Kidney (tissue), 14 donors: ENCODE measurements around the gene TMEM198. TPM values are rescaled to one million over a fixed set of nuclear protein-coding genes. Genes with fewer than 3 reads are reported as not detected.

Experiments
- DNase-seq, 5 donors: peaks; one replicate each; pipeline ENCODE4 v3.0.0-alpha.2; 2013 to 2020
- FAIRE-seq: peaks from 2 replicates; lab custom pipeline; 2012; peaks lifted over from hg19 to GRCh38; lab: Jason Lieb, UNC
- H3K27ac ChIP-seq, 2 donors: one replicate each; pipeline ENCODE4 v1.7.0; 2013; ENCODE audit warnings: low read depth in 2 of 2, low read length in 2 of 2, inconsistent platforms in 1 of 2
- H3K27me3 ChIP-seq: one replicate; pipeline ENCODE4 v1.7.1; 2013; ENCODE audit warnings: low read length, inconsistent platforms; ENCODE audit not compliant: control insufficient read depth, insufficient read depth
- H3K36me3 ChIP-seq, 3 donors: one replicate each; pipeline versions ENCODE4 v1.7.0 to v1.7.1; 2013; ENCODE audit warnings: low read length in 3 of 3, control low read depth in 1 of 3, inconsistent platforms in 1 of 3; ENCODE audit not compliant: insufficient read depth in 3 of 3, control insufficient read depth in 2 of 3
- H3K4me1 ChIP-seq, 3 donors: one replicate each; pipeline versions ENCODE4 v1.7.0 to v1.7.1; 2013; ENCODE audit warnings: low read length in 3 of 3, inconsistent platforms in 1 of 3, low read depth in 1 of 3; ENCODE audit not compliant: control insufficient read depth in 2 of 3, insufficient read depth in 2 of 3
- H3K4me3 ChIP-seq, 3 donors: one replicate each; pipeline versions ENCODE4 v1.7.0 to v1.8.1; 2013; ENCODE audit warnings: low read length in 3 of 3, control low read depth in 1 of 3, inconsistent platforms in 1 of 3
- H3K9ac ChIP-seq, 3 donors: one replicate each; pipeline versions ENCODE4 v1.7.0 to v1.7.1; 2013; ENCODE audit warnings: low read length in 3 of 3, control low read depth in 1 of 3, inconsistent platforms in 1 of 3
- H3K9me3 ChIP-seq, 3 donors: one replicate each; pipeline versions ENCODE4 v1.7.0 to v1.7.1; 2013; ENCODE audit warnings: low read length in 3 of 3, control low read depth in 1 of 3, inconsistent platforms in 1 of 3; ENCODE audit not compliant: control insufficient read depth in 2 of 3, insufficient read depth in 1 of 3
- CTCF ChIP-seq: IDR thresholded peaks from 3 replicates; pipeline ENCODE4 v1.5.1; 2012; ENCODE audit warnings: mild to moderate bottlenecking, moderate library complexity, borderline replicate concordance; ENCODE audit not compliant: insufficient read depth; ENCODE audit errors: extremely low read depth
- intact Hi-C: fragments of 100-400 bp; cut with DNase I; formaldehyde crosslinking; loops from one replicate; pipeline ENCODE4 v1.11.1; 2022
- polyA plus RNA-seq: library from polyadenylated mRNA; stranded (reverse); fragments of 350-450 nt; fragmentation: Illumina TruSeq; extraction: RNeasy Lipid Tissue Mini Kit (QIAGEN cat#74804); gene quantifications from one replicate; pipeline ENCODE4 v1.2.3, GENCODE V29; 2014; ENCODE audit warnings: low read depth, low replicate concordance; ENCODE audit not compliant: insufficient read depth
- total RNA-seq: library from RNA; stranded (reverse); fragmentation: NEBNext Ultra II Directional; extraction: Animal tissue kit (Norgen Biotek cat#: 25700); gene quantifications from one replicate; pipeline ENCODE4 v1.2.1, GENCODE V29; 2021
- donor health status: control.
- donor health status: control.
- donor health status: control.
- donor health status: control.
- donor health status: control.
- donor health status: DM: yes; HTN: yes; CAD: no.
- donor health status: Normal renal cell carcinoma (clear cell type).

TMEM198 gene
- total and polyA plus RNA-seq, 2 donors from 2014 or later: 4.2 to 4.5 TPM

GRCh38 chr2:219532378-219532649 is 11.5 kb upstream of the TMEM198 start:
- H3K27me3 ChIP-seq: peaks cover 6% of the 10 kb centered on the region
- intact Hi-C loops: loop anchor here (10.0 kb wide), 1 partner anchor 128 kb away; no protein-coding TSS in a partner anchor
- H3K27ac ChIP-seq: no peak overlapping the region

GRCh38 chr2:219533930-219534661 is 9.7 kb upstream of the TMEM198 start:
- FAIRE-seq (no peak), DNase-seq (no peak)
- Histone ChIP-seq H3K4me1 (no peaks in the 10 kb centered on the region), H3K27me3 (peaks cover under 1% of the 10 kb centered on the region), H3K9ac (no peak overlapping the region), H3K4me3 (no peak overlapping the region), H3K9me3 (no peaks in the 10 kb centered on the region), H3K27ac (no peak overlapping the region), H3K36me3 (no peaks in the 10 kb centered on the region)
- no peak for TF ChIP-seq CTCF
- intact Hi-C loops: loop anchor here (10.0 kb wide), 1 partner anchor 129 kb away; no protein-coding TSS in a partner anchor

More at GRCh38 chr2:219532378-219532649, 11.5 kb upstream of the TMEM198 start:
- no peak for TF ChIP-seq CTCF
- no peak for FAIRE-seq
- H3K36me3 ChIP-seq: no peaks in the 10 kb centered on the region
- no peak overlapping the region for H3K9ac ChIP-seq
- H3K9me3 ChIP-seq: no peaks in the 10 kb centered on the region
- H3K4me1 ChIP-seq: no peaks in the 10 kb centered on the region
- no peak for DNase-seq
- no peak overlapping the region for H3K4me3 ChIP-seq

- H3K36me3 ChIP-seq: peaks cover 0 to 8% (median 8%) of the 10 kb centered on the region in 3 donors
- no peaks in the 10 kb centered on the region for H3K4me1 ChIP-seq
- DNase-seq (no peak), FAIRE-seq (no peak)
- H3K27me3 ChIP-seq: no peaks in the 10 kb centered on the region
- H3K4me3 ChIP-seq: no peak overlapping the region
- no peaks in the 10 kb centered on the region for H3K9me3 ChIP-seq
- H3K9ac ChIP-seq: no peak overlapping the region
- H3K27ac ChIP-seq: no peak overlapping the region
- no peak for TF ChIP-seq CTCF
- intact Hi-C loops: loop anchor here (10.0 kb wide), 1 partner anchor 132 kb away; no protein-coding TSS in a partner anchor
These were observed 7.4 kb upstream of the TMEM198 start for GRCh38 chr2:219536425-219536824.
